SK-N-MC (cell line): ENCODE measurements around the gene DDX47.

Experiments used
- EZH2 ChIP-seq: fragments of 200-600 bp; sonication (generic); IDR thresholded peaks from one replicate; pipeline ENCODE4 v1.6.1; 2017; ENCODE audit warnings: antibody characterized with exemption
- FOXP2 ChIP-seq: optimal IDR thresholded peaks from 2 replicates; pipeline ENCODE3; 2011; ENCODE audit warnings: mild to moderate bottlenecking, moderate library complexity; ENCODE audit not compliant: insufficient read depth; ENCODE audit errors: extremely low read length, control extremely low read depth
- POLR2AphosphoS5 ChIP-seq: IDR thresholded peaks from 2 replicates; pipeline ENCODE4 v1.6.1; 2012; ENCODE audit warnings: mild to moderate bottlenecking, low read depth, low read length, borderline replicate concordance

GRCh38 chr12:12786351-12786705 is 26.8 kb upstream of the DDX47 start:
- TF ChIP-seq EZH2: no peak
- TF ChIP-seq POLR2AphosphoS5: no peak
- no peak for TF ChIP-seq FOXP2
